Common myeloid progenitor, CD34-positive (primary cell): Measurements from ENCODE around the gene KTI12.
"Not testable (repeated sequence)": the region's sequence is repeated elsewhere in the genome, so short reads cannot be mapped to it uniquely, and the experiment has no call there.

ENCODE experiments used
- CTCF ChIA-PET: fragments of 350-600 bp; sonication (Branson Sonifier 250); formaldehyde crosslinking; loops from one replicate; lab custom pipeline; 2021; ENCODE audit warnings: antibody characterized with exemption; lab: Charles Lee
- POLR2A ChIA-PET: fragments of 350-600 bp; sonication (Branson Sonifier 250); formaldehyde crosslinking; loops from one replicate; lab custom pipeline; 2021; ENCODE audit warnings: antibody characterized with exemption; lab: Charles Lee
- DNase-seq, 3 donors: peaks; one replicate each; pipeline versions ENCODE4 v3.0.0 to v3.0.0-alpha.2; 2013
- H3K27ac ChIP-seq, 2 experiments: 1 replicate in 1 of 2; 2 replicates in 1 of 2; pipeline ENCODE4 v1.7.0; 2013; ENCODE audit warnings: inconsistent platforms in 2 of 2, low read length in 2 of 2, mild to moderate bottlenecking in 2 of 2, low read depth in 1 of 2, moderate library complexity in 1 of 2; ENCODE audit not compliant: severe bottlenecking in 2 of 2, insufficient read depth in 1 of 2, poor library complexity in 1 of 2
- H3K27me3 ChIP-seq, 5 experiments: replicated peaks in 2 of 5; 1 replicate in 3 of 5; 2 replicates in 2 of 5; pipeline versions ENCODE4 v1.6.1 to v1.7.0; 2013; ENCODE audit warnings: low read length in 4 of 5, mild to moderate bottlenecking in 2 of 5, moderate library complexity in 2 of 5, inconsistent platforms in 1 of 5; ENCODE audit not compliant: insufficient read depth in 5 of 5, control insufficient read depth in 4 of 5
- H3K36me3 ChIP-seq, 4 experiments: 1 replicate in 2 of 4; 2 replicates in 2 of 4; pipeline versions ENCODE4 v1.6.1 to v1.7.0; 2013; ENCODE audit warnings: low read length in 3 of 4, control low read depth in 1 of 4, mild to moderate bottlenecking in 1 of 4; ENCODE audit not compliant: control insufficient read depth in 4 of 4, insufficient read depth in 4 of 4
- H3K4me1 ChIP-seq, 4 experiments: 1 replicate in 3 of 4; 2 replicates in 1 of 4; pipeline versions ENCODE4 v1.6.1 to v1.7.1; 2013; ENCODE audit warnings: low read length in 3 of 4, mild to moderate bottlenecking in 3 of 4, control low read depth in 1 of 4, inconsistent platforms in 1 of 4, moderate library complexity in 1 of 4; ENCODE audit not compliant: control insufficient read depth in 4 of 4, insufficient read depth in 4 of 4; ENCODE audit errors: control extremely low read depth in 1 of 4
- H3K4me3 ChIP-seq, 7 experiments: 1 replicate in 4 of 7; 2 replicates in 3 of 7; pipeline versions ENCODE4 v1.5.1 to v1.7.0; 2013; ENCODE audit warnings: mild to moderate bottlenecking in 7 of 7, low read length in 6 of 7, moderate library complexity in 6 of 7, inconsistent platforms in 2 of 7, low read depth in 2 of 7, control low read depth in 1 of 7; ENCODE audit not compliant: insufficient read depth in 4 of 7, control insufficient read depth in 1 of 7; ENCODE audit errors: extremely low read depth in 1 of 7
- H3K9me3 ChIP-seq, 5 experiments: 1 replicate in 4 of 5; 2 replicates in 1 of 5; pipeline versions ENCODE4 v1.6.1 to v1.7.1; 2013; ENCODE audit warnings: low read length in 4 of 5, mild to moderate bottlenecking in 2 of 5, inconsistent platforms in 1 of 5, low read depth in 1 of 5, moderate library complexity in 1 of 5; ENCODE audit not compliant: control insufficient read depth in 4 of 5, insufficient read depth in 2 of 5; ENCODE audit errors: control extremely low read depth in 1 of 5
- WGBS: methylation state at CpG from one replicate; pipeline ENCODE4 v1.1.5; 2013; ENCODE audit not compliant: insufficient coverage; 5-methylcytosine and 5-hydroxymethylcytosine counted together

Gene KTI12

DNA sequence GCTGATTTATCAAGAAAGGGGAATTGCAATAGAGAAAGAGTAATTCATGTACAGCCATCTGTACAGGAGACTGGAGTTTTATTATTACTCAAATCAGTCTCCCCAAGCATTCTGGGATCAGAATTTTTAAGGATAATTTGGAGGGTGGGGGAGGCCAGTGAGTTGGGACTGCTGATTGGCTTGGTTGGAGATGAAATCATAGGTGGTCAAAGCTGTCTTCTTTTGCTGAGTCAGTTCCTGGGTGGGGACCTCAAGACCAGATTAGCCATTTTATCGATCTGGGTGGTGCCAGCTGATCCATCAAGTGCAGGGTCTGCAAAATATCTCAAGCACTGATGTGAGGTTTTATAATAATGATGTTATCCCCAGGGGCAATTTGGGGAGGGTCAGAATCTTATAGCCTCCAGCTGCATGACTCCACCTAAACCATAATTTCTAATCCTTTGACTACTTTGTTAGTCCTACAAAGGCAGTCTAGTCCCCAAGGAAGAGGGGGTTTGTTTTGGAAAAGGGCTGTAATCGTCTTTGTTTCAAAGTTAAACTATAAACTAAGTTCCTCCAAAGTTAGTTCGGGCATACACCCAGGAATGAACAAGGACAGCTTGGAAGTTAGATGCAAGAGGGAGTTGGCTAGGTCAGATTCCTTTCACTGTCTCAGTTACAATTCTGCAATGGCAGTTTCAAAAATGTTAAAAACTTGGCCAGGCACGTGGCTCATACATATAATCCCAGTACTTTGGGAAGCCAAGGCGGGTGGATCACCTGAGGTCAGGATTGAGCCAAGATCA lies 26.2 kb downstream of the KTI12 start:
- DNase-seq: no peak
- no peaks in the 10 kb centered on the region for H3K9me3 ChIP-seq
- POLR2A ChIA-PET: no interaction called here
- 90% methylated on average over 3 of the region's 5 CpGs for WGBS
- no peaks in the 10 kb centered on the region for H3K4me1 ChIP-seq
- H3K36me3 ChIP-seq: no peaks in the 10 kb centered on the region
- H3K27me3 ChIP-seq: peaks cover 2 to 20% (median 7%) of the 10 kb centered on the region in 5 experiments
- H3K27ac ChIP-seq: no peak overlapping the region
- no peak overlapping the region for H3K4me3 ChIP-seq
- CTCF ChIA-PET: no interaction called here

DNA sequence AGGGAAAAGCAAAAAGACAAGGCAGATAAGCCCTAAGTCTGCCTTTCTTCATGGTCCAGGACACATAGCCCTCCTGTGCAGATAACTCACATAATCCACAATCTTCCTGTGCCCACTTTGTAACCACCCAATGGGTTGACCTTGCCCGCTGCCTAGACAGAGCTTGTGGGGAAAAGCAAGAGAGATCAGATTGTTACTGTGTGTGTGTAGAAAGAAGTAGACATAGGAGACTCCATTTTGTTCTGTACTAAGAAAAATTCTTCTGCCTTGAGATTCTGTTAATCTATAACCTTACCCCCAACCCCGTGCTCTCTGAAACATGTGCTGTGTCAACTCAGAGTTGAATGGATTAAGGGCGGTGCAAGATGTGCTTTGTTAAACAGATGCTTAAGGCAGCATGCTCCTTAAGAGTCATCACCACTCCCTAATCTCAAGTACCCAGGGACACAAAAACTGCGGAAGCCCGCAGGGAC lies 27.5 kb downstream of the KTI12 start:
- H3K36me3 ChIP-seq, H3K4me3 ChIP-seq, H3K4me1 ChIP-seq, DNase-seq, H3K9me3 ChIP-seq, H3K27ac ChIP-seq: not testable (repeated sequence)
- ChIA-PET CTCF (interaction anchor here (1.2 to 1.3 kb wide), 2 partner anchors 13 to 30 kb away, joined by 3 read pairs; no protein-coding TSS in a partner anchor), POLR2A (interaction anchor here (0.7 kb wide), 1 partner anchor 38 kb away, joined by 3 read pairs; no protein-coding TSS in a partner anchor)
- peaks cover 2 to 20% (median 7%) of the 10 kb centered on the region in 5 experiments for H3K27me3 ChIP-seq
- no CpG with 5 or more reads among the region's 5 CpGs for WGBS

DNA sequence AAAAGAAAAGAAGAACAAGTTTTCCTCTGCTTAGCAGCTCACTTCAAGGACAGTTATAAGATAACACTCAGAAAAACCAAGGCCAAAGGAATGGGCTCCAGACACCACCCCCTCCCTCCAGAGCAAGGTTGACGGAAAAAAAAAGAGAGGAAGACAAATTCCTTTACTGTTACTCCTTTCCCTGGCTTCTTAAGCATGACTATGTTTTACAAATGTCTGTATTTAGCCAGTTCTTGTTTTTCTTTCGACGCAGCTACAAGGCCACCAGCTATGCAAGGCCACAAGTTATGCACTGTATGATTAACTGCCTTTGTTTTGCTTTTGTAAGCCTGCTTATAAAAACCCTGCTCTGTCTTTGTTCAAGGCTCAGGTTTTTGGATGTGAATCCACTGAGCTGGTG lies 28.1 kb downstream of the KTI12 start:
- not testable (repeated sequence) for H3K4me1 ChIP-seq, H3K36me3 ChIP-seq, H3K4me3 ChIP-seq, H3K9me3 ChIP-seq, H3K27ac ChIP-seq, DNase-seq
- 50% methylated on average over 2 of the region's 3 CpGs for WGBS
- peaks cover 2 to 20% (median 7%) of the 10 kb centered on the region in 5 experiments for H3K27me3 ChIP-seq
- ChIA-PET POLR2A (interaction anchor here (0.7 kb wide), 1 partner anchor 38 kb away, joined by 3 read pairs; no protein-coding TSS in a partner anchor), CTCF (interaction anchor here (1.0 to 1.3 kb wide), 3 partner anchors 12 to 109 kb away, joined by 3 to 5 read pairs (median 3); no protein-coding TSS in a partner anchor)

DNA sequence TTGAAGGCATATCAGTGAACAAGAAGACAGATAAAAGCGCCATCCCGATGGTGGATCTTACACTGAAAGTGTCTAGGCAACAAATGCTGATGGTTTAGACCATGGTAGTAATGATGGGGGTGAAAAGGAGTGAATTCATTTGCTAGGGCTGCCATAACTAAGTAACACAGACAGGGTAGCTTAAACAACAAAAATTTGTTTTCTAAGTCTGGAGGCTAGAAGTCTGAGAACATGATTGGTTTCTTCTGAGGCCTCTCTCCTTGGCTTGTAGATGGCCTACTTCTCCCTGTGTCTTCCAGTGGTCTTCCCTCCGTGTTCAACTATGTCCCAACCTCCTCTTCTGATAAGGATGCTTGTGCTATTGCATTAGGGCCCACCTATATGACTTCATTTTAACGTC lies 29.7 kb downstream of the KTI12 start:
- WGBS: 67% methylated on average over 3 of the region's 4 CpGs
- DNase-seq: no peak
- CTCF ChIA-PET: interaction anchor here (0.7 kb wide), 1 partner anchor 604 kb away, joined by 3 read pairs; no protein-coding TSS in a partner anchor
- Histone ChIP-seq H3K4me3 (no peak overlapping the region), H3K27me3 (peaks cover 2 to 20% (median 7%) of the 10 kb centered on the region in 5 experiments), H3K27ac (no peak overlapping the region), H3K4me1 (no peaks in the 10 kb centered on the region), H3K9me3 (no peaks in the 10 kb centered on the region), H3K36me3 (no peaks in the 10 kb centered on the region)
- POLR2A ChIA-PET: no interaction called here

DNA sequence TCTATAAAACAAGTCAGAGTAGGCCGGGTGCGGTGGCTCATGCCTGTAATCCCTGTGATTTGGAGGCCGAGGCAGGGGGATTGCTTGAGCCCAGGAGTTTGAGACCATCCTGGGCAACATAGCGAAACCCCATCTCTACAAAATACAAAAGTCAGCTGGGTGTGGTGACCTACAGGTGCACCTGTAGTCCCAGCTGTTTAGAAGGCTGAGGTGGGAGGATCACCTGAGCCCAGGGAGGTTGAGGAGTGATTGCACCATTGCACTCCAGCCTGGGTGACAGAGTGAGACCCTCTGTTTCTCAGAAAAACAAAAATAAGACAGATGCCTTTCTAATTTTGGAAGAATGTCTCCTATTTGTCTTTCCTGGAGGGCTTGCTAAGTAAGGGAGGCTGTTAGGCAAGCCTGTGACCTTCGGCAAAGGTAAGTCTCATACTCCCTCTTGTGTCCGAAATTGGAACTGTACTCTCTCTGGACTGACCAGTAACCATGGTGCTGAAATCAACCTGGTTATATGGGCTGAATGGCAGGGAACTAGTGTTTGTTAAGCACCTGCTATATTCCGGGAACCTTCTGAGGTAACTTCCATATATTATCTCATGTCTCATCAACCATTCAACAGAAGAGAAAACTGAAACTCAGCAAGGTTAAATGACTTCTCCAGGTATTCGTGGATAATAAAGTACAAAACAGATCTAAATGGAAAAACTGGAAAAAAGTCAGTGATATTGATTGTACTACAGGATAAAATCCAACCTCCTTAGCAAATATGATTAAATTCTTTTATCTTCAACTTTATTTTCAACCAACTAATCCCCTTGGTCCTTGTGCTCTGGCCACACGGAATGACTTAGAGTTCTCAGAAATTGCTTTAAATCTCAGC lies 31.3 kb downstream of the KTI12 start:
- Histone ChIP-seq H3K9me3 (no peaks in the 10 kb centered on the region), H3K4me3 (no peak overlapping the region), H3K27me3 (peaks cover 4 to 14% (median 9%) of the 10 kb centered on the region in 5 experiments), H3K4me1 (no peaks in the 10 kb centered on the region), H3K36me3 (no peaks in the 10 kb centered on the region), H3K27ac (no peak overlapping the region)
- 51% methylated on average over 7 of the region's 9 CpGs for WGBS
- POLR2A ChIA-PET: no interaction called here
- DNase-seq: peak; percentile 83 to 93 (median 88)
- CTCF ChIA-PET: interaction anchor here (0.9 to 7.4 kb wide), 4 partner anchors 21 to 119 kb away, joined by 3 to 60 read pairs (median 4); no protein-coding TSS in a partner anchor

DNA sequence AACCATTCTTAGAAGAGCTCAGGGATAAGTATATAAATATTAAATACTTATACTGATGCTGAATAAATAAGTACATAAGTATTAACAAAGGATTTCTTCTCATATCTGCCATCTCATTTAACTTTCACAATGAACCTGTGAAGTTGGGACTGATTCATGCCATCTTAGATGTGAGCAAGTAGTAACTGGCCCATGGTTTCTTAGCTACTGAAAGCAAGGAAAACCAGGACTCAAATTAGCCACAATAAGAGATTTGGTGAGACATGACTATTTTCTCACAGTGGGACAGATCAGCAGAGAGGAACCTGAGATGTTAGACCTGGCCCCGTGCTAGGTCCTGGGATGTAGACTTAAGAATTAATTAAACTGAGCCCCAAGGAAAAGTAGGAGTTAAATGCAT lies 34.9 kb downstream of the KTI12 start:
- no peak overlapping the region for H3K4me3 ChIP-seq
- H3K4me1 ChIP-seq: no peaks in the 10 kb centered on the region
- DNase-seq: no peak
- POLR2A ChIA-PET: interaction anchor here (0.6 kb wide), 1 partner anchor 14 kb away, joined by 4 read pairs; no protein-coding TSS in a partner anchor
- H3K36me3 ChIP-seq: no peaks in the 10 kb centered on the region
- no peak overlapping the region for H3K27ac ChIP-seq
- CTCF ChIA-PET: interaction anchor here (1.1 to 7.4 kb wide), 4 partner anchors 9 to 100 kb away, joined by 3 to 60 read pairs (median 4); no protein-coding TSS in a partner anchor
- 100% methylated on average over 1 of the region's 1 CpG for WGBS
- H3K27me3 ChIP-seq: peaks cover 4 to 15% (median 9%) of the 10 kb centered on the region in 5 experiments
- no peaks in the 10 kb centered on the region for H3K9me3 ChIP-seq
